Omental fat pad (tissue), 4 donors: ENCODE data around the gene IVD. TPM values are rescaled to one million over a fixed set of nuclear protein-coding genes. Genes with fewer than 3 reads are reported as not detected.

Experiments used
- ATAC-seq: fragments of 150-250 bp; one replicate; pipeline ENCODE4 v1.9.1; 2016; ENCODE audit warnings: mild to moderate bottlenecking, moderate library complexity; ENCODE audit not compliant: low FRiP score
- DNase-seq: peaks from one replicate; pipeline ENCODE4 v3.0.0-alpha.2; 2019; ENCODE audit warnings: low spot score
- CTCF ChIP-seq, 3 donors: fragments of 450-650 bp; IDR thresholded peaks; one replicate each; pipeline ENCODE4 v1.5.1; 2016 to 2017; ENCODE audit warnings: antibody characterized with exemption in 3 of 3, mild to moderate bottlenecking in 3 of 3, moderate library complexity in 2 of 3
- total RNA-seq, 4 donors: library from RNA; depleted of rRNA; stranded (reverse); fragments of >200 nt; gene quantifications; one replicate each; pipeline ENCODE4 v1.1.0, GENCODE V29; 2016

IVD gene
- total RNA-seq, 4 donors from 2014 or later, result 45.0 to 63.5 (median 54.2) TPM

GRCh38 chr15:40430271-40430805, 24.7 kb downstream of the IVD start:
- ATAC-seq, result peak; percentile 71
- DNase-seq, result no peak
- TF ChIP-seq CTCF (IDR thresholded peaks at IDR 0.05), result no peak

- DNase-seq, result no peak
- no peak for TF ChIP-seq CTCF (IDR thresholded peaks at IDR 0.05)
- ATAC-seq, result no peak
These were observed 29.6 kb downstream of the IVD start for GRCh38 chr15:40435023-40435709.

GRCh38 chr15:40435710-40436089, 30.1 kb downstream of the IVD start:
- ATAC-seq, result no peak
- no peak for DNase-seq
- TF ChIP-seq CTCF (IDR thresholded peaks at IDR 0.05), result no peak

- no peak for TF ChIP-seq CTCF (IDR thresholded peaks at IDR 0.05)
- no peak for ATAC-seq
- no peak for DNase-seq
These were observed 30.7 kb downstream of the IVD start for GRCh38 chr15:40436116-40436891.

- TF ChIP-seq CTCF (IDR thresholded peaks at IDR 0.05), result no peak
- DNase-seq, result no peak
- no peak for ATAC-seq
These were observed 31.5 kb downstream of the IVD start for GRCh38 chr15:40436892-40437751.

- ATAC-seq (no peak), DNase-seq (no peak)
- TF ChIP-seq CTCF (IDR thresholded peaks at IDR 0.05), result no peak
These were observed 32.4 kb downstream of the IVD start for GRCh38 chr15:40437752-40438687.
